Osteoblast (primary cell): ENCODE data around the gene HDDC3. TPM values are rescaled to one million over a fixed set of nuclear protein-coding genes. Genes with fewer than 3 reads are reported as not detected.

Experiments used
- DNase-seq: peaks from one replicate; pipeline ENCODE4 v3.0.0; 2011; ENCODE audit warnings: low spot score, mixed read lengths; ENCODE audit not compliant: insufficient read length; ENCODE audit errors: missing footprints
- H2AFZ ChIP-seq: 2 replicates; pipeline ENCODE4 v1.6.0; 2011; ENCODE audit warnings: mild to moderate bottlenecking, low read length
- H3K27ac ChIP-seq: 2 replicates; pipeline ENCODE4 v1.5.1; 2011; ENCODE audit warnings: mild to moderate bottlenecking, low read depth, low read length, moderate library complexity
- H3K27me3 ChIP-seq: 2 replicates; pipeline ENCODE4 v1.6.0; 2012; ENCODE audit warnings: mild to moderate bottlenecking, control low read depth, inconsistent platforms, low read length, moderate library complexity; ENCODE audit not compliant: insufficient read depth
- H3K36me3 ChIP-seq: 2 replicates; pipeline ENCODE4 v1.5.1; 2011; ENCODE audit warnings: mild to moderate bottlenecking, low read length, control low read depth, moderate library complexity; ENCODE audit not compliant: insufficient read depth
- H3K4me1 ChIP-seq: 2 replicates; pipeline ENCODE4 v1.5.1; 2011; ENCODE audit warnings: mild to moderate bottlenecking, low read length, control low read depth, moderate library complexity; ENCODE audit not compliant: insufficient read depth
- H3K4me2 ChIP-seq: 2 replicates; pipeline ENCODE4 v1.6.0; 2011; ENCODE audit warnings: mild to moderate bottlenecking, low read length; ENCODE audit not compliant: insufficient read depth
- H3K4me3 ChIP-seq: fragments of 200-600 bp; sonication (generic); 3 replicates; pipeline ENCODE4 v1.5.1; 2012; ENCODE audit warnings: mild to moderate bottlenecking, low read length, inconsistent platforms; ENCODE audit not compliant: insufficient read depth
- H3K79me2 ChIP-seq: 2 replicates; pipeline ENCODE4 v1.6.0; 2012; ENCODE audit warnings: mild to moderate bottlenecking, low read length, control low read depth, inconsistent platforms; ENCODE audit not compliant: insufficient read depth
- H3K9me3 ChIP-seq: 2 replicates; pipeline ENCODE4 v1.5.1; 2011; ENCODE audit warnings: low read depth, low read length, control low read depth
- H4K20me1 ChIP-seq: 2 replicates; pipeline ENCODE4 v1.6.0; 2012; ENCODE audit warnings: mild to moderate bottlenecking, low read length, control low read depth; ENCODE audit not compliant: insufficient read depth
- CTCF ChIP-seq: IDR thresholded peaks from 2 replicates; pipeline ENCODE4 v1.5.1; 2011; ENCODE audit warnings: mild to moderate bottlenecking, low read depth, low read length, moderate library complexity; ENCODE audit errors: extremely low read depth
- total RNA-seq: library from RNA; depleted of rRNA; stranded (reverse); fragments of >200 nt; gene quantifications from 2 replicates; pipeline ENCODE4 v1.2.3, GENCODE V29; 2012

HDDC3 gene
- total RNA-seq, 1 donor: 11.6 TPM

- Histone ChIP-seq H3K79me2 (peaks cover 7% of the 10 kb centered on the region), H3K4me3 (peak within 1 kb of the TSS; percentile 73), H4K20me1 (peaks cover 4% of the 10 kb centered on the region), H3K27ac (peak within 1 kb of the TSS; percentile 73), H3K36me3 (peaks cover 36% of the 10 kb centered on the region), H2AFZ (peak within 1 kb of the TSS; percentile 65), H3K27me3 (no peaks in the 10 kb centered on the region), H3K9me3 (no peaks in the 10 kb centered on the region), H3K4me2 (peak within 1 kb of the TSS; percentile 80), H3K4me1 (peaks cover 26% of the 10 kb centered on the region)
- no peak for TF ChIP-seq CTCF
- peak; percentile 92 for DNase-seq
Observed at GRCh38 chr15:90883976-90884718, 48.2 kb downstream of the HDDC3 start, which contains the start of gene FES. TSS of gene FES (plus strand) at chr15:90884504. CDS start at chr15:90885046, 542 bp downstream.

- H3K4me1 ChIP-seq: peaks cover 26% of the 10 kb centered on the region
- H3K36me3 ChIP-seq: peaks cover 37% of the 10 kb centered on the region
- peak overlapping the region; percentile 47 for H2AFZ ChIP-seq
- H3K27ac ChIP-seq: peak overlapping the region; percentile 70
- H3K4me3 ChIP-seq: peak overlapping the region; percentile 73
- no peaks in the 10 kb centered on the region for H3K27me3 ChIP-seq
- peak; percentile 89 for DNase-seq
- H3K4me2 ChIP-seq: peak overlapping the region; percentile 80
- H3K9me3 ChIP-seq: no peaks in the 10 kb centered on the region
- peaks cover 7% of the 10 kb centered on the region for H3K79me2 ChIP-seq
- no peak for TF ChIP-seq CTCF
- peaks cover 4% of the 10 kb centered on the region for H4K20me1 ChIP-seq
Observed at GRCh38 chr15:90883526-90883975, 48.8 kb downstream of the HDDC3 start.

- no peak overlapping the region for H3K4me2 ChIP-seq
Observed at GRCh38 chr15:90882781-90883525, 49.4 kb downstream of the HDDC3 start.

More at GRCh38 chr15:90882781-90883525, 49.4 kb downstream of the HDDC3 start:
- H3K79me2 ChIP-seq: peaks cover 7% of the 10 kb centered on the region
- no peak overlapping the region for H3K4me3 ChIP-seq
- no peaks in the 10 kb centered on the region for H3K27me3 ChIP-seq
- H3K36me3 ChIP-seq: peaks cover 43% of the 10 kb centered on the region
- H4K20me1 ChIP-seq: peaks cover 4% of the 10 kb centered on the region
- DNase-seq: peak; percentile 70
- no peaks in the 10 kb centered on the region for H3K9me3 ChIP-seq
- H2AFZ ChIP-seq: no peak overlapping the region
- peak overlapping the region; percentile 70 for H3K27ac ChIP-seq
- H3K4me1 ChIP-seq: peaks cover 26% of the 10 kb centered on the region
- no peak for TF ChIP-seq CTCF
